Activated CD4-positive, alpha-beta T cell treated with anti-CD3 and anti-CD28 coated beads for 36 hours (primary cell): ENCODE measurements around the gene CTDSP2. TPM values are rescaled to one million over a fixed set of nuclear protein-coding genes. Genes with fewer than 3 reads are reported as not detected.
"Not testable (repeated sequence)": the region's sequence is repeated elsewhere in the genome, so short reads cannot be mapped to it uniquely, and the experiment has no call there.

Experiments
- ATAC-seq: fragments of 200-7000 bp; cut with Tn5 transposase; one replicate; pipeline ENCODE4 v1.10.0; 2021; ENCODE audit warnings: mild to moderate bottlenecking, moderate library complexity
- CTCF ChIA-PET: fragments of 350-600 bp; sonication (Branson Sonifier 250); formaldehyde crosslinking; loops from one replicate; lab custom pipeline; 2021; ENCODE audit warnings: antibody characterized with exemption; lab: Charles Lee
- POLR2A ChIA-PET: fragments of 350-600 bp; sonication (Branson Sonifier 250); formaldehyde crosslinking; loops from one replicate; lab custom pipeline; 2021; ENCODE audit warnings: antibody characterized with exemption, inconsistent platforms; lab: Charles Lee
- DNase-seq: peaks from one replicate; pipeline ENCODE4 v3.0.0-alpha.2; 2020
- H3K27ac Mint-ChIP-seq: one replicate; pipeline ENCODE4 v1.8.0; 2021; ENCODE audit warnings: mixed read lengths
- H3K27me3 Mint-ChIP-seq: one replicate; pipeline ENCODE4 v1.8.0; 2021; ENCODE audit warnings: mixed read lengths
- H3K36me3 Mint-ChIP-seq: one replicate; pipeline ENCODE4 v1.8.0; 2021; ENCODE audit warnings: low read depth, mixed read lengths
- H3K4me1 Mint-ChIP-seq: one replicate; pipeline ENCODE4 v1.8.0; 2021; ENCODE audit warnings: mixed read lengths
- H3K4me3 Mint-ChIP-seq: one replicate; pipeline ENCODE4 v1.8.0; 2021; ENCODE audit warnings: mild to moderate bottlenecking, moderate library complexity, mixed read lengths
- H3K9me3 Mint-ChIP-seq: one replicate; pipeline ENCODE4 v1.8.0; 2021; ENCODE audit warnings: low read depth, mixed read lengths
- intact Hi-C, 2 experiments: fragments of 100-400 bp; cut with DNase I in 1 of 2; cut with micrococcal nuclease in 1 of 2; formaldehyde crosslinking; loops; one replicate each; pipeline versions ENCODE4 v1.14.2 to v1.15.1; 2022 to 2024; cut with DNase I, micrococcal nuclease
- total RNA-seq, 2 experiments: library from RNA; stranded (reverse); gene quantifications; one replicate each; pipeline ENCODE4 v1.2.3, GENCODE V29; 2021

Gene CTDSP2
- total RNA-seq, 2 experiments from 2014 or later = 80.9 to 85.4 TPM

- H3K9me3 Mint-ChIP-seq = no peaks in the 10 kb centered on the region
- H3K36me3 Mint-ChIP-seq = peaks cover 7% of the 10 kb centered on the region
- intact Hi-C loops = no loop called here
- DNase-seq (no peak), ATAC-seq (no peak)
- H3K27me3 Mint-ChIP-seq = no peaks in the 10 kb centered on the region
- POLR2A ChIA-PET = no interaction called here
- no peak overlapping the region for H3K27ac Mint-ChIP-seq
- no peak overlapping the region for H3K4me3 Mint-ChIP-seq
- CTCF ChIA-PET = interaction anchor here (0.7 to 1.1 kb wide), 2 partner anchors 9 to 812 kb away, joined by 3 to 5 read pairs; no protein-coding TSS in a partner anchor
- H3K4me1 Mint-ChIP-seq = no peaks in the 10 kb centered on the region
These were observed 24.0 kb downstream of the CTDSP2 start for GRCh38 chr12:57822392-57823130.

GRCh38 chr12:57821474-57822214, 24.9 kb downstream of the CTDSP2 start:
- DNase-seq (no peak), ATAC-seq (no peak)
- ChIA-PET CTCF (no interaction called here), POLR2A (no interaction called here)
- intact Hi-C loops = no loop called here
- Mint-ChIP-seq H3K27me3 (no peaks in the 10 kb centered on the region), H3K36me3 (peaks cover 7% of the 10 kb centered on the region), H3K27ac (no peak overlapping the region), H3K9me3 (no peaks in the 10 kb centered on the region), H3K4me1 (no peaks in the 10 kb centered on the region), H3K4me3 (no peak overlapping the region)

GRCh38 chr12:57821015-57821414, 25.5 kb downstream of the CTDSP2 start:
- ATAC-seq, H3K4me1 Mint-ChIP-seq, intact Hi-C loops, POLR2A ChIA-PET, H3K36me3 Mint-ChIP-seq, H3K27me3 Mint-ChIP-seq, CTCF ChIA-PET, H3K9me3 Mint-ChIP-seq, H3K27ac Mint-ChIP-seq, H3K4me3 Mint-ChIP-seq, DNase-seq: not testable (repeated sequence)

GRCh38 chr12:57820119-57820518, 26.4 kb downstream of the CTDSP2 start:
- CTCF ChIA-PET = interaction anchor here (0.9 to 2.3 kb wide), 2 partner anchors 37 to 77 kb away, joined by 3 to 6 read pairs; partner anchors contain the start of gene TSFM
- POLR2A ChIA-PET, H3K36me3 Mint-ChIP-seq: not testable (repeated sequence)

GRCh38 chr12:57817990-57818331, 28.6 kb downstream of the CTDSP2 start:
- POLR2A ChIA-PET, H3K27ac Mint-ChIP-seq, H3K4me3 Mint-ChIP-seq, H3K9me3 Mint-ChIP-seq, intact Hi-C loops, H3K36me3 Mint-ChIP-seq, ATAC-seq, DNase-seq, H3K4me1 Mint-ChIP-seq, H3K27me3 Mint-ChIP-seq: not testable (repeated sequence)
- CTCF ChIA-PET = interaction anchor here (0.8 to 2.4 kb wide), 7 partner anchors 13 to 97 kb away, joined by 3 to 11 read pairs (median 4); partner anchors contain the start of gene TSFM

More at GRCh38 chr12:57820119-57820518, 26.4 kb downstream of the CTDSP2 start:
- H3K4me3 Mint-ChIP-seq, DNase-seq, H3K27me3 Mint-ChIP-seq, ATAC-seq, H3K27ac Mint-ChIP-seq, H3K4me1 Mint-ChIP-seq, H3K9me3 Mint-ChIP-seq, intact Hi-C loops: not testable (repeated sequence)

GRCh38 chr12:57817261-57817989, 29.1 kb downstream of the CTDSP2 start:
- Mint-ChIP-seq H3K36me3 (peaks cover 1% of the 10 kb centered on the region), H3K9me3 (no peaks in the 10 kb centered on the region), H3K27ac (no peak overlapping the region), H3K4me3 (no peak overlapping the region), H3K27me3 (no peaks in the 10 kb centered on the region), H3K4me1 (no peaks in the 10 kb centered on the region)
- ChIA-PET POLR2A (no interaction called here), CTCF (interaction anchor here (0.6 to 2.4 kb wide), 7 partner anchors 13 to 97 kb away, joined by 3 to 11 read pairs (median 3); no protein-coding TSS in a partner anchor)
- no peak for ATAC-seq
- no peak for DNase-seq
- intact Hi-C loops = no loop called here

GRCh38 chr12:57816855-57817151, 29.7 kb downstream of the CTDSP2 start:
- H3K4me3 Mint-ChIP-seq = no peak overlapping the region
- H3K36me3 Mint-ChIP-seq = peaks cover 1% of the 10 kb centered on the region
- no peak for DNase-seq
- H3K27me3 Mint-ChIP-seq = no peaks in the 10 kb centered on the region
- ChIA-PET CTCF (interaction anchor here (0.6 to 1.0 kb wide), 2 partner anchors 28 to 49 kb away, joined by 3 read pairs; no protein-coding TSS in a partner anchor), POLR2A (no interaction called here)
- no peaks in the 10 kb centered on the region for H3K9me3 Mint-ChIP-seq
- H3K4me1 Mint-ChIP-seq = no peaks in the 10 kb centered on the region
- no peak overlapping the region for H3K27ac Mint-ChIP-seq
- ATAC-seq = no peak
- intact Hi-C loops = no loop called here

- no peaks in the 10 kb centered on the region for H3K36me3 Mint-ChIP-seq
These were observed 30.3 kb downstream of the CTDSP2 start for GRCh38 chr12:57816001-57816854.

GRCh38 chr12:57815177-57816000, 31.1 kb downstream of the CTDSP2 start:
- intact Hi-C loops = no loop called here
- POLR2A ChIA-PET = no interaction called here
- CTCF ChIA-PET = interaction anchor here (0.5 to 1.3 kb wide), 2 partner anchors 19 to 59 kb away, joined by 3 read pairs; no protein-coding TSS in a partner anchor
- H3K4me3 Mint-ChIP-seq = no peak overlapping the region
- no peaks in the 10 kb centered on the region for H3K27me3 Mint-ChIP-seq
- DNase-seq (no peak), ATAC-seq (no peak)
- H3K9me3 Mint-ChIP-seq = no peaks in the 10 kb centered on the region
- no peak overlapping the region for H3K27ac Mint-ChIP-seq
- H3K36me3 Mint-ChIP-seq = no peaks in the 10 kb centered on the region
- H3K4me1 Mint-ChIP-seq = no peaks in the 10 kb centered on the region

More at GRCh38 chr12:57816001-57816854, 30.3 kb downstream of the CTDSP2 start:
- H3K4me3 Mint-ChIP-seq = no peak overlapping the region
- no peak overlapping the region for H3K27ac Mint-ChIP-seq
- DNase-seq (no peak), ATAC-seq (no peak)
- no peaks in the 10 kb centered on the region for H3K4me1 Mint-ChIP-seq
- CTCF ChIA-PET = interaction anchor here (0.5 to 1.3 kb wide), 3 partner anchors 20 to 59 kb away, joined by 3 read pairs; no protein-coding TSS in a partner anchor
- POLR2A ChIA-PET = no interaction called here
- intact Hi-C loops = no loop called here
- no peaks in the 10 kb centered on the region for H3K27me3 Mint-ChIP-seq
- no peaks in the 10 kb centered on the region for H3K9me3 Mint-ChIP-seq
